Spleen (tissue), 3 donors: ENCODE results near the gene CLMN.

Experiments
- POLR2A ChIP-seq, 3 donors: fragments of 450-650 bp; IDR thresholded peaks; one replicate each; pipeline ENCODE4 v1.5.1; 2017; ENCODE audit warnings: antibody characterized with exemption in 3 of 3, mild to moderate bottlenecking in 1 of 3
- POLR2AphosphoS5 ChIP-seq, 3 donors: sonication (generic); formaldehyde crosslinking; IDR thresholded peaks; one replicate each; pipeline ENCODE4 v1.5.1; 2017; ENCODE audit warnings: antibody characterized with exemption in 3 of 3

DNA sequence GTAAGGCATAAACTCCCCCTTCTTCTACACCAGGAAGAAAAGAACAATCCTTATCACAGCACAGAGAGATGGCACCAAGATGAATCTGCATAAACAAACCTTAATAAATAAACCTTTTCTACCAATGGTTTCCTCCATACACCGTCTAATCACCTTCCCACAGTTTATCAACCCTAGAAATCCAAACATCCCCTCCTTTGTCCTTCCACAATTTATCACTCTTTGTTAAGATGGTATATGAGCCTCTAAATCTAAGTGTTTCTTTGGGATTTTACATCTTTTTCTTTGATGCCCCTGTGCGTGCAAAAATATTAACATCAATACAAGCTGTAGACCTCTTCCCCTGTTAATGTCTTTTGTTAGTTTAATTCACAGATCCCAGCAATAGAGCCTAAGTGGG is 174.9 kb downstream of the CLMN start:
- TF ChIP-seq POLR2A (IDR thresholded peaks at IDR 0.05) (no peak), POLR2AphosphoS5 (IDR thresholded peaks at IDR 0.05) (no peak)
